Activated T-cell treated with anti-CD3 and anti-CD28 coated beads, Interleukin-2, amount 50 U/mL, for 24 hours (primary cell): Measurements from ENCODE around the gene ARHGAP42.

ENCODE experiments used
- DNase-seq: peaks from one replicate; pipeline ENCODE4 v3.0.0-alpha.2; 2020
- H3K27ac Mint-ChIP-seq: 2 replicates; pipeline ENCODE4 v1.8.0; 2020; ENCODE audit warnings: mild to moderate bottlenecking, mixed read lengths
- H3K27me3 Mint-ChIP-seq: 2 replicates; pipeline ENCODE4 v1.8.0; 2020; ENCODE audit warnings: mixed read lengths
- H3K36me3 Mint-ChIP-seq: 2 replicates; pipeline ENCODE4 v1.8.0; 2020; ENCODE audit warnings: low read depth, mixed read lengths
- H3K4me1 Mint-ChIP-seq: 2 replicates; pipeline ENCODE4 v1.8.0; 2020; ENCODE audit warnings: low read depth, mixed read lengths
- H3K4me3 Mint-ChIP-seq: 2 replicates; pipeline ENCODE4 v1.8.0; 2020; ENCODE audit warnings: mild to moderate bottlenecking, moderate library complexity, mixed read lengths
- H3K9me3 Mint-ChIP-seq: 2 replicates; pipeline ENCODE4 v1.8.0; 2020; ENCODE audit warnings: mixed read lengths

Gene ARHGAP42

DNA sequence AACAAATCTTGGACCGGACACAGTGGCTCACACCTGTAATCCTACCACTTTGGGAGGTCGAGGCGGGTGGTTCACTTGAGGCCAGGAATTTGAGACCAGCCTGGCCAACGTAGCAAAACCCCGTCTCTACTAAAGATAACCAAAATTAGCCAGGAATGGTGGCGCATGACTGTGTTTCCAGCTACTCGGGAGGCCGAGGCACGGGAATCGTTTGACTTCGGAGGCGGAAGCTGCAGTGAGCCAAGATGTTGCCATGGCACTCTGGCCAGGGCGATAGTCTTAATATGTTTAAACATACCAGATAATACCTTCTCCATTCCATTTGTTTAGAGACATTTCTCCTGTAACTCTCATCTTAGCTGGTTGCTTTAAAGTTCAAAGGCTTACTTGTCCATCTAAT is 218.6 kb downstream of the ARHGAP42 start:
- Mint-ChIP-seq H3K27ac (no peak overlapping the region), H3K9me3 (peaks cover 2% of the 10 kb centered on the region), H3K36me3 (no peaks in the 10 kb centered on the region), H3K27me3 (no peaks in the 10 kb centered on the region), H3K4me3 (no peak overlapping the region), H3K4me1 (no peaks in the 10 kb centered on the region)
- DNase-seq = no peak

- H3K27ac Mint-ChIP-seq = no peak overlapping the region
- H3K9me3 Mint-ChIP-seq = peaks cover 4% of the 10 kb centered on the region
- no peaks in the 10 kb centered on the region for H3K4me1 Mint-ChIP-seq
- H3K36me3 Mint-ChIP-seq = no peaks in the 10 kb centered on the region
- no peak for DNase-seq
- H3K4me3 Mint-ChIP-seq = no peak overlapping the region
- no peaks in the 10 kb centered on the region for H3K27me3 Mint-ChIP-seq
Observed at GRCh38 chr11:100908746-100909145, 221.7 kb downstream of the ARHGAP42 start.

DNA sequence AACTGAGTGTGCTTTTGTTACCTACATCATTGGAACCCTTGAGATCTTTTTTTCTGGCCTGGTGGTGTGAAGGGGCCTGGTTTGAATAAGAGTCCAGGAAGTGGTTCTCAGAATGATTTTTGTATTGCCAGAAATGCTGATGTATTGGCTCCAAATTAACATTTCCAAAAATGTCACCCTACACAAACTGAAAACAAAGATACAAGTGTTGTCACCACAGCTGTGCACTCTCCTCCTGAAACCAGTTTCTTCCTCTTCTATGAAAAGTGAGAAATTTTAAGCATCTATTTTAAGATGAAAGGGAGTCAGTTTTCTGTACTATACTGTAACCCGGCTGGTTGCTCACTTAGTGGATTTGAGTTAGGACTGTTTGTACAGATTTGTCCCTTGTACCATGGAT is 223.7 kb downstream of the ARHGAP42 start:
- Mint-ChIP-seq H3K9me3 (peaks cover 4% of the 10 kb centered on the region), H3K27ac (no peak overlapping the region), H3K4me1 (no peaks in the 10 kb centered on the region), H3K36me3 (no peaks in the 10 kb centered on the region), H3K4me3 (no peak overlapping the region), H3K27me3 (no peaks in the 10 kb centered on the region)
- DNase-seq = no peak

- no peak for DNase-seq
- Mint-ChIP-seq H3K27ac (no peak overlapping the region), H3K36me3 (no peaks in the 10 kb centered on the region), H3K9me3 (peaks cover 3% of the 10 kb centered on the region), H3K4me3 (no peak overlapping the region), H3K27me3 (no peaks in the 10 kb centered on the region), H3K4me1 (no peaks in the 10 kb centered on the region)
Observed at GRCh38 chr11:100914415-100915110, 227.5 kb downstream of the ARHGAP42 start.

DNA sequence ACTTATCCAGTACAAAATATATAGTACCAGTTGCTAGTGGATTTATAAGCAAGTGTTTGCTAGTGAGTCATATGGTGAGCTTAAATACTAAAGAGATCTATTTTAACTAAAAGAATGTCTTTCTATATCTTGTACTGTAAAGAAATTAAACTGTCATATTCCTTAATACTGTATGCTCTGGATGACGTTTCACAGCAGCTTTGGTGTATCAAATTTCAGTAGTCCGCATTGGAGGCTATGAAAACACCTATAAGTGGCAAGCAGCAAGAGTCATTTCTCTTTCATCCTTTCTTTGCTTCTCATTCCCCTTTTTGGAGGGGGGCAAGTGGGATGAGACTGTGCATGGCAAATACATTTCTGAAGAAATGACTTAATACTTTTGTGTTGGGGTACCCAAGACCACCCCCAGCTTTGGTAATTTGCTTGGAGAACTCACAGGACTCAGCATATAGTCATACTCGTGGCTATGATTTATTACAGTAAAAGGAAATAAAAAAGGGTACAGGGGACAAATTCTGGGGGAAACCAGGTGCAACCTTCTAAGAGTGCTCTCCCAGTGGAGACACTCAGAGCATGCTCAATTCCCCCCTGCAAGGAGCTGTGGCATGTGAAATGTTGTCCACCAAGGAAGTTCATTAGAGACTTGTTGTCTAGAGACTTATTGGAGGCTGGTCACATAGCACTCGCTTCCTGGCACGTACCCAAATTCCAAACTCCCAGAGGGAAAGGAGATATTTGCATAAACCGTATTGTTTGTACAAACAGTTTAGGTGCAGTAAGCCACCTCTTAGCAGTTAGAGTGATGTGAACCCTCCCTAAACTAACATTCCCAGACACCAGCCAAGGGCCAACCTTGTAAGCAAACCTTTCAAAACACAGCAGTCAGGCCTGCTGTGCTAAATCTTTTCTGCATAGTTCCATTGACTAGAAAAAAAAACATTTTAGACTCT is 231.7 kb downstream of the ARHGAP42 start:
- H3K4me3 Mint-ChIP-seq = no peak overlapping the region
- H3K36me3 Mint-ChIP-seq = no peaks in the 10 kb centered on the region
- H3K4me1 Mint-ChIP-seq = no peaks in the 10 kb centered on the region
- DNase-seq = no peak
- H3K9me3 Mint-ChIP-seq = no peaks in the 10 kb centered on the region
- no peak overlapping the region for H3K27ac Mint-ChIP-seq
- no peaks in the 10 kb centered on the region for H3K27me3 Mint-ChIP-seq

GRCh38 chr11:100920593-100920992 is 233.5 kb downstream of the ARHGAP42 start:
- H3K27me3 Mint-ChIP-seq = no peaks in the 10 kb centered on the region
- no peak for DNase-seq
- H3K4me3 Mint-ChIP-seq = no peak overlapping the region
- H3K9me3 Mint-ChIP-seq = no peaks in the 10 kb centered on the region
- H3K27ac Mint-ChIP-seq = no peak overlapping the region
- H3K4me1 Mint-ChIP-seq = no peaks in the 10 kb centered on the region
- no peaks in the 10 kb centered on the region for H3K36me3 Mint-ChIP-seq

- Mint-ChIP-seq H3K27ac (no peak overlapping the region), H3K4me1 (no peaks in the 10 kb centered on the region)
- DNase-seq = no peak
Observed at GRCh38 chr11:100922121-100922520, 235.0 kb downstream of the ARHGAP42 start.

DNA sequence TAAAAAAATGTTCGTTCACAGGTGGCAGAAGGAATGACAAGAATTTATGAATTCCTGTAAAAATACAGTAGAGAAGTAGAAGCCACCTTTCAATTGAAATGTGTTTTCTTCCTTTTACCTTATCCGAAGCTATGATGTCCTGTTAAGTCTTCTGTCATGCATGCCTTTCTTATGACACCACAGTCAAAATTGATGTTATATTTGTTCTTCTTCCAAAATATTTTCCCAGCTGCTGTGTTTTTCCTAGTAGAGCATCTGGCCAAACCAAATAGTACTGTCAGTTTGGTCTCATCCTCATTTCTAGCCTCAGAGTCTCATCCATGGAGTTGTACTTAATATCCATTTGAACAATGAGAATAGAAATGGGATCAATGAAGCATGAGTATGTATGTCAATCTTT is 236.5 kb downstream of the ARHGAP42 start:
- no peaks in the 10 kb centered on the region for H3K4me1 Mint-ChIP-seq
- DNase-seq = no peak
- H3K9me3 Mint-ChIP-seq = no peaks in the 10 kb centered on the region
- no peaks in the 10 kb centered on the region for H3K27me3 Mint-ChIP-seq
- H3K36me3 Mint-ChIP-seq = no peaks in the 10 kb centered on the region
- H3K27ac Mint-ChIP-seq = no peak overlapping the region
- H3K4me3 Mint-ChIP-seq = no peak overlapping the region

More at GRCh38 chr11:100922121-100922520, 235.0 kb downstream of the ARHGAP42 start:
- no peaks in the 10 kb centered on the region for H3K9me3 Mint-ChIP-seq
- H3K27me3 Mint-ChIP-seq = no peaks in the 10 kb centered on the region
- H3K36me3 Mint-ChIP-seq = no peaks in the 10 kb centered on the region
- no peak overlapping the region for H3K4me3 Mint-ChIP-seq

- DNase-seq = no peak
- Mint-ChIP-seq H3K36me3 (no peaks in the 10 kb centered on the region), H3K9me3 (no peaks in the 10 kb centered on the region), H3K27ac (no peak overlapping the region), H3K4me3 (no peak overlapping the region), H3K27me3 (no peaks in the 10 kb centered on the region), H3K4me1 (no peaks in the 10 kb centered on the region)
Observed at GRCh38 chr11:100925935-100926334, 238.8 kb downstream of the ARHGAP42 start.

- Mint-ChIP-seq H3K4me1 (no peaks in the 10 kb centered on the region), H3K27me3 (no peaks in the 10 kb centered on the region), H3K4me3 (no peak overlapping the region), H3K9me3 (no peaks in the 10 kb centered on the region), H3K27ac (no peak overlapping the region), H3K36me3 (no peaks in the 10 kb centered on the region)
- DNase-seq = no peak
Observed at GRCh38 chr11:100927579-100927978, 240.5 kb downstream of the ARHGAP42 start.

DNA sequence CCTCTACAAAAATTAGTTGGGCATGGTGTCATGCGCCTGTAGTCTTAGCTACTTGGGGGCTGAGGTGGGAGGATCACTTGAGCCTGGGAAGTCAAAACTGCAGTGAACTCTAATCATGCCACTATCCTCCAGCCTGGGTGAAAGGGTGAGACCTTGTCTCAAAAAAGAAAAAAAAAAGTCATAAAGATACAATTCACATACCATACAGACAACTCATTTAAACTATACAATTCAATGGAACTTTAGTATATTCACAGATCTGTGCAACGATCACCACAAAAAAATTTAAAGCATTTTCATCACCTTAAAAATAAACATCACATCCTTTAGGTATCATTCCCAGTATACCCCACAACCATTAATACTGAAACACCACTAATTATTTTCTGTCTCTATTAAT is 241.3 kb downstream of the ARHGAP42 start:
- DNase-seq = no peak
- Mint-ChIP-seq H3K27me3 (no peaks in the 10 kb centered on the region), H3K4me1 (no peaks in the 10 kb centered on the region), H3K36me3 (no peaks in the 10 kb centered on the region), H3K4me3 (no peak overlapping the region), H3K9me3 (no peaks in the 10 kb centered on the region), H3K27ac (no peak overlapping the region)

DNA sequence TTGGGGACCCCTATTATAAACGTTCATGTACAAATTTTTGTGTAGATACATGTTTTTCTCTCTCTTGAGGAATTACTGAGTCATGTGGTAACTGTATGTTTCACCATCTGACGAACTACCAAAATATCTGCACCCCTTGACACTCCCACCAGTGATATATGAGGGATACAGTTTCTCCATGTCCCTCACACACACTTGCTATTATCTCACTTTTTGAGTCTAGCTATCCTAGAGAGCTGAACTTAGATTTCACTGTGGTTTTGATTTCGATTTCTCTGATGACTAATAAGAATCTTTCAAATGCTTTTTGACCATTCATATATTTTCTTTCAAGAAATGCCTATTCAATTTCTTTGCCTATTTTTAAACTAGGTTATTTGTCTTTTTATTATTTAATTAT is 242.3 kb downstream of the ARHGAP42 start:
- H3K4me1 Mint-ChIP-seq = no peaks in the 10 kb centered on the region
- H3K27me3 Mint-ChIP-seq = no peaks in the 10 kb centered on the region
- no peaks in the 10 kb centered on the region for H3K9me3 Mint-ChIP-seq
- H3K27ac Mint-ChIP-seq = no peak overlapping the region
- H3K36me3 Mint-ChIP-seq = no peaks in the 10 kb centered on the region
- H3K4me3 Mint-ChIP-seq = no peak overlapping the region
- no peak for DNase-seq

GRCh38 chr11:100930185-100930778 is 243.2 kb downstream of the ARHGAP42 start:
- no peaks in the 10 kb centered on the region for H3K4me1 Mint-ChIP-seq
- no peaks in the 10 kb centered on the region for H3K36me3 Mint-ChIP-seq
- no peaks in the 10 kb centered on the region for H3K9me3 Mint-ChIP-seq
- no peak overlapping the region for H3K27ac Mint-ChIP-seq
- H3K4me3 Mint-ChIP-seq = no peak overlapping the region
- H3K27me3 Mint-ChIP-seq = no peaks in the 10 kb centered on the region
- DNase-seq = no peak

DNA sequence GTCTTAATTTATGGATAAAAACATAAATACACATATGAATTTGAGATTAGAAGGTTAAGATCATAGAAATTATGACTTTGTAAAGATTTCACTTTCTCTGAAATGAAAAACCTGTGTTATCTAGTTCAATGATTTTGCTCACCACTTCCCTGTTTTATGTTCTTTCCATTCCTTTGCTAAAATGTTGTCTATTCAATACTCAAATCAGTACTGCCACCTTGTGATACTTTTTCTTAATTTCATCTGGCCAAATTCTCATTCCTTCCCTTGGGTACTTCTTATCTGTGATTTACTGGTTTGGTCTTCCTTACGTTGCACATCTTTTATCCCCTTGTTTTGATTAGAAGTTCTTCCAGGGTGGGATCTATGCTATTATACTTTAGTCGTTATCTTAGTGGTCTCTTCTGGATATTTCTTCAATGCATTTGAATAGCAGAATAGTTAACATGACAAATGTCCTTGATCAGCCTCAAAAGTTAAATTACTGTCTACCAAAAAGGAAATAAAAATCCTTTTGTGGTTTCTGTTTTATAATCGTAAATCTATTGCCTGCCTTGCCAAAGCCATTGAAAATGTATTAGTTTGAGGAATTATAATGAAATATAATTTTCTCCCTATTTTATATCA is 245.5 kb downstream of the ARHGAP42 start:
- no peak for DNase-seq

More for the DNA sequence above, 245.5 kb downstream of the ARHGAP42 start:
- Mint-ChIP-seq H3K27me3 (no peaks in the 10 kb centered on the region), H3K4me3 (no peak overlapping the region), H3K27ac (no peak overlapping the region), H3K9me3 (no peaks in the 10 kb centered on the region), H3K36me3 (no peaks in the 10 kb centered on the region), H3K4me1 (no peaks in the 10 kb centered on the region)
